Activated naive CD8-positive, alpha-beta T cell treated with anti-CD3 and anti-CD28 coated beads for 36 hours (primary cell): ENCODE measurements around the gene PIRT. TPM values are rescaled to one million over a fixed set of nuclear protein-coding genes. Genes with fewer than 3 reads are reported as not detected.

ENCODE experiments used
- DNase-seq: peaks from one replicate; pipeline ENCODE4 v3.0.0; 2021
- H3K27ac Mint-ChIP-seq: one replicate; pipeline ENCODE4 v1.8.0; 2022; ENCODE audit warnings: mild to moderate bottlenecking, moderate library complexity, mixed read lengths
- H3K27me3 Mint-ChIP-seq: one replicate; pipeline ENCODE4 v1.8.0; 2022; ENCODE audit warnings: mild to moderate bottlenecking, mixed read lengths
- H3K36me3 Mint-ChIP-seq: one replicate; pipeline ENCODE4 v1.8.0; 2021; ENCODE audit warnings: mild to moderate bottlenecking, mixed read lengths
- H3K4me1 Mint-ChIP-seq: one replicate; pipeline ENCODE4 v1.8.0; 2021; ENCODE audit warnings: mixed read lengths
- H3K4me3 Mint-ChIP-seq: one replicate; pipeline ENCODE4 v1.8.0; 2022; ENCODE audit warnings: mild to moderate bottlenecking, moderate library complexity, mixed read lengths
- H3K9me3 Mint-ChIP-seq: one replicate; pipeline ENCODE4 v1.8.0; 2022; ENCODE audit warnings: mixed read lengths
- total RNA-seq, 2 experiments: library from RNA; stranded (reverse); gene quantifications; one replicate each; pipeline ENCODE4 v1.2.3, GENCODE V29; 2021

Gene PIRT
- total RNA-seq, 2 experiments from 2014 or later = not detected

DNA sequence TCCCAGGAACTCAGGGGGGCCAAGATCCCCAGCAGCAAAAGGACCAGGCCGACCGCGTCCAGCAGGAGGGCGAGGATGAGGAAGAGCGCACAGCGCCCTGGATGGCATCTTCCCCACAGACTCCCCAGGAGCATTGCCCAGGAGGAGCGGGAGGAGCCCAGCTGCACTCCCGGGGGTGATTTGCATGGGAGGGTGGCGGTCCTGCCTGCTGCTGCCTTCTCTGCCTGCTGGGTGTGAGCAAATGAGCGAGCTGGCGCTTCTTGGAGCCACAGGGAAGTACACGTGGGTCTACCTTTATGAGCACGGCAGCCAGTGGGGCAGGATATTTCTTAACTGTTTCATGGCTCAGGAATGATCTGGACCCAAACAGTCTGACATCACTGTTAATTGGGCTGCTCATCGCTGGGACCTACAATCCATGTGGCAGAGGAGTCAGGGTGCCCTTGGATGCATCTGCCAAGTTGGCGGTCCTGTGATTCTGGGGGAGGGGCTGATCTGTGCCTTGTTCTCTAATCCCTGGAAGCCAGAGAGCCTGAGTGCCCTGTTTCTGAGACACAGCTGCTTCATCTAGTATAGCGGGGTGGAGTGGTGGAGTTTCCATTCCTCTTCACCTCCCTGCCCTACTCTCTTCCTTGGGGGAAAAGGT lies 33.9 kb downstream of the PIRT start, which contains the start of gene TMEM238L:
Gene TMEM238L, minus strand, starts transcription at position 270 of the 646 bp plus-strand sequence. Its CDS starts 136 bp downstream, at position 134.
- Mint-ChIP-seq H3K27me3 (no peaks in the 10 kb centered on the region), H3K4me3 (no peak within 1 kb of the TSS), H3K36me3 (no peaks in the 10 kb centered on the region), H3K9me3 (no peaks in the 10 kb centered on the region), H3K4me1 (no peaks in the 10 kb centered on the region), H3K27ac (no peak within 1 kb of the TSS)
- DNase-seq = no peak

DNA sequence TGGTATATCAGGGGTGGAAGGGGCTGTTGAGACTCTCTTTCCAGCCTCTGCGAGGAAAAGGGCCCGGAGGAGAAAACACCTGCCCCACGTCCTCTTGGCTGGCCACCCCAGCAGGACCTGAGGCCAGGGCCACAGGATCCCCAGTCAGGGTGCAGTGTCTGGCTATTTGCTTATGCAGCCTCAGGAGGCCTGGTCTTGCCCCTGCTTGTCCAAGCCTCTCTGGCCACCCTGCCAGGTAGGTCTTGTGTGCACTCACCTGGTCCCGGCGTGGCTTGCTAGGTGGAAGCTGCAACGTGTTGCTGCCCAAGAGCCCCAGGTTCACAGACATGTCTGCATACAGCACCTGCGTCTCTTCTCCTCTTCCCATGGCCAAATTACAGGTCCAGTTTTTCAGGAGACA lies 34.5 kb downstream of the PIRT start:
- Mint-ChIP-seq H3K9me3 (no peaks in the 10 kb centered on the region), H3K27me3 (no peaks in the 10 kb centered on the region), H3K4me1 (no peaks in the 10 kb centered on the region), H3K36me3 (no peaks in the 10 kb centered on the region), H3K27ac (no peak overlapping the region), H3K4me3 (no peak overlapping the region)
- DNase-seq = no peak

DNA sequence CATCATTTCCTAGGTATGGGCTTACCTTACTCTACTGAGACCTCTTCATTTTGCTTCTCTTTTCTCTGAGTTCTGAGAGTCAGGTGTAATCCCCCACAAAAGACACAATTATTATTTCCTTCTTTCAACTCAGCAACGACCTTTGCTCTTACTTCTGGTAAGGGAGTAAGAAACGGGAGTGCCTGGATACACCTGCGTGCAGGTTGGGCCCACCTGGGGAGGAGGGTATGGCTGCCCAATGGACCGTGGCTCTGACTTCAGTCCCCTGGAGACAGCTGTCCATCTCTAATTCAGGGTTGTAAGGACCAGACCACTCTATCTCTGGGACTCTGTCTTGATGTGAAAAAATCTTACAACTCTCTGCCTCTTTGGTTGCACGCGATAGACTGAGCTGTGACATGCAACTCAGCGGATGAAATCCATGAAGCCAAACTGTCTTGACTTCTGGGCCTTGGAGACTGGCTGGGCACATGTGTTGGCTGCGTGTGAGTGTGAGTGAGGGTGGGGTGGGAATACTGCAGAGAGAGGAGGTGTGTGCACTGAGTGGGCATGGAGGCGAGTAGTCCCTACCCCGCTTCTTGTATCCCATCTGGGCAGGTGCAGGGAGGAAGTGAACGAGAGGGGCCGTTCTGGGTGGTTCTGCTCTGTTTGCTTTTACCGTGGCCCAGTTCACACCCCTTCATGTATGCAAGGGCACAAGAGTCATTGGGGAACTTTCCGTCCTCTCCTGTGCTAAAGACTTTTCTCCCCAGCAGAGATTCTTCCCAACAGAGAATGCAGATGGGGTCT lies 35.2 kb downstream of the PIRT start:
- Mint-ChIP-seq H3K36me3 (no peaks in the 10 kb centered on the region), H3K27me3 (no peaks in the 10 kb centered on the region), H3K9me3 (no peaks in the 10 kb centered on the region), H3K27ac (no peak overlapping the region), H3K4me1 (no peaks in the 10 kb centered on the region), H3K4me3 (no peak overlapping the region)
- DNase-seq = no peak

DNA sequence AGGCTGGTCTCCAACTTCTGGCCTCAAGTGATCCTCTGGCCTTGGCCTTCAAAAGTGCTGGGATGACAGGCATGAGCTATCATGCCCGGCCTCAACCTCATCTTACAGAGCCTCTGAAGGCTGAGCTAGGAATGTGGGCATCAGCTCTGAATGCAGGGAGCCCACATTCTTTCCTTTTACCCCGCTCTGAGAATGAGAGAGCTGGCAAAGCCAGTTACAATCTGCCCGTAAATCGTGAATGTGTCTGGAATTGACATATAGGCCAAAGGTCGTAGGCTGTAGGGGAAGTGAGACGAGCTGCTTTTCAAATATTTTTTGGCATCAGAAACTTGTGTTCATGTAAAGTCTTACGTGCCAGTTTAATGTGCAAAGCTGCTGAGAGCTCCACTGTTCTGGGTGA lies 38.5 kb downstream of the PIRT start:
- Mint-ChIP-seq H3K36me3 (no peaks in the 10 kb centered on the region), H3K9me3 (no peaks in the 10 kb centered on the region), H3K27me3 (no peaks in the 10 kb centered on the region), H3K4me3 (no peak overlapping the region), H3K4me1 (no peaks in the 10 kb centered on the region), H3K27ac (no peak overlapping the region)
- no peak for DNase-seq

DNA sequence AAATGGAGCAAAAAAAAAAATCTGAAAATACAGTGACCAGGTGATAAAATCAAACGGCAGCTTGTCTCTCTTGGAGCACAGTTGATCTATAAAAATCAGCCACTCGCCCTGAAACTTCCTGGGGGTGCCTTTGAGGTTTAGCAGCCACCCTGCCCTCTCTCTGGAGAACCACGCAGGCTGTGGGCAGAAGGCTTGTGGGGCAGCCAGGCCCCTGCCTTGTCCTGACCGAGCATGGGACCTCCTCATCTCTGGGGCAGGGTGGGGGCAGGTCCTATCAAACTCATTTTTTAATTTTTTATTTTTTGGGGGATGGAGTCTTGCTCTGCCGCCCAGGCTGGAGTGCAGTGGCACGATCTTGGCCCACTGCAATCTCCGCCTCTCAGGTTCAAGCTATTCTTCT lies 39.0 kb downstream of the PIRT start:
- Mint-ChIP-seq H3K9me3 (no peaks in the 10 kb centered on the region), H3K36me3 (no peaks in the 10 kb centered on the region), H3K4me1 (no peaks in the 10 kb centered on the region), H3K27me3 (no peaks in the 10 kb centered on the region), H3K27ac (no peak overlapping the region), H3K4me3 (no peak overlapping the region)
- DNase-seq = no peak

DNA sequence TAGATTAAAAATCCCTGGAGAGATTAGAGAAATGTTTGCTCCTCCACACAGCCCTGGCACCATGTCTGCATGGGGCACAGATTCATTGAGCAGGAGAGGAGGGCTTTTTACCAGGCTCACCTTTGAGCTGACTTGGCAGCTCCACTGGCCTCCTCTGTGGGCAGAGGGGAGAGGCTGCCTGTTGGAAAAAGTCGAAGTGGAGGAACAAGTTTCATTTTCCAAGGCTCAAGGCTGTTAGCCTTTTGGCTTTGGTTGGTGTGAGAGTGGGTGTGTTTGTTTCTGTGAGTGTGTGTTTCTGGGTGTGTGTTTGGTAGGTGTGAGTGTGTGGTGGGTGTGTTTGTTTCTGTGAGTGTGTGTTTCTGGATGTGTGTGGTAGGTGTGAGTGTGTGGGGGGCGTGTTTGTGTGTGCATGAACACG lies 39.5 kb downstream of the PIRT start:
- Mint-ChIP-seq H3K4me1 (peaks cover 4% of the 10 kb centered on the region), H3K9me3 (no peaks in the 10 kb centered on the region), H3K27me3 (no peaks in the 10 kb centered on the region), H3K27ac (no peak overlapping the region), H3K4me3 (no peak overlapping the region), H3K36me3 (no peaks in the 10 kb centered on the region)
- no peak for DNase-seq

DNA sequence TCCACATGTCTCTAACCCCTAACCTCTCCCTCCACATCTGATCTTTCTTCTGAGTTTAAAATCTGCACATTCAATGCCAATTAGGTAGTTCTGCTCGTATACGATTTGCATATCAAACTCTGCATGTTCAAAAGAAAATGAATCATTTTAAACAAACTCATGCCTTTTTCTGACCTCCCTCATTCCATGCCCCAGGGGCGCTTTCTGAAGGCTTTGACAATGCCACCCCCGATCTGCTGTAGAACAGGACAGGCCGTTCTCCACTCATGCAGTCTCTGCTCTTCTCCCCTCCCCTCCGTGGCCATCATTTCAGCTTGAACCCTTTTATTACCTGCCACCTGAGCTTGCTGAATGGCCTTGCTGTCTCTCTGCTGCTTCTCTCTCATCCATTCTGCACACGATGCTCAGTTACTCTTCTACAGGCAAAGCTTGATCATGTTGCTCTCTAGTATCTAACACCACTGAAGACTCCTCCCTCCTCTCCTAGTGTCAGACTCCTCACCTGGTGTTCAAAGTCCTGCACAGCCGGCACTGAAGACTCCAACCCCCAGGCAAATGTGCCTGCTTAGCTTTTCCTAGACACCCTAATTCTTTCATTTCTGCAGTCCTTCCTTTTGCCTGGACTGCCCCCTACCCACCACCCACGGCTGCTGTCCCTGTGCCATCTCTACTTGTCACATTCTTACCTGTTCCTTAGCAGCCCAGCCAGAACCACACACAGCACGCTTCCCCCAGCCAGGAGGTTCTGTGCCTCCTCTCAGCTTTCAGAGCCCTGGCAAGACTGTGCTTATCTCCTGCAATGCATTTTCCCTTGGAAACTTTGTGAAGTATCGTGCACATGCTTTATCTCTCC lies 40.2 kb downstream of the PIRT start:
- Mint-ChIP-seq H3K27ac (no peak overlapping the region), H3K27me3 (no peaks in the 10 kb centered on the region), H3K4me3 (no peak overlapping the region), H3K9me3 (no peaks in the 10 kb centered on the region), H3K36me3 (no peaks in the 10 kb centered on the region), H3K4me1 (peaks cover 5% of the 10 kb centered on the region)
- DNase-seq = no peak

DNA sequence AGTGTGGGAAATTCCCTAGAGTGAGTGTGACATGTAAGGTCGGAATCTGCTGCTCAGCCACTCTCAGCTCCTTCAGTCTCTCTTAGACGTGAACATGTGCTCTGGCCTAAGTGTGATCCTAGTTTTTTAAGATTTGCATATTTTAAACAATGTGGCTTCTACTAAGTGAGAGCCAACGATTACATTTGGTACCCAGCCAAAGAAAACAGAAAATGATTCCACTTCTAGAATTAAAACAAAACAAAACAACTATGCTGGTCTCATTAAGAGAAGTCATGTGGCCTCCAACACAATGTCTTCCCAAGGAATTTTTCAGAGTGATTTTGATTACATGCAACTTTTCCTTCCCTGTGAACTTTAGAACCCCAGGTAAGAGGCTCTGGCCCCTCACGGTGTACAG lies 44.1 kb downstream of the PIRT start:
- Mint-ChIP-seq H3K27me3 (no peaks in the 10 kb centered on the region), H3K4me1 (peaks cover 5% of the 10 kb centered on the region), H3K9me3 (no peaks in the 10 kb centered on the region), H3K36me3 (no peaks in the 10 kb centered on the region), H3K4me3 (no peak overlapping the region), H3K27ac (no peak overlapping the region)
- no peak for DNase-seq

DNA sequence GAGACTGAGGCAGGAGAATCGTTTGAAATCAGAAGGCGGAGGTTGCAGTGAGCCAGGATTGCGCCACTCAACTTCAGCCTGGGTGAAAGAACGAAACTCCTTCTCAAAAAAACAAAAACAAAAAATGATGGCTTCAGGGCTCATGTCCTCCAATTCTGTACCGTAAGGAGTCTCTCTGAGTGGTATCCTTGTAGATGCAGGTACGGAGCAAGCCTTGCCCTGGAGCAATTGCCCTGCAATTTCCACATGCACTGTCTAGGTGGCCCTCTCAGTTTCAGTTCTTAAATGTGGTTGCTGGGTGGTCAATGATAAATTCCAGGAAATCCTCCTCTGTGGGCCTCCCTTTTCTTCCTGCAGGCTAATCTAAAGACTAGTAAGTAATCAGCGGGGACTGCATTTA lies 44.6 kb downstream of the PIRT start:
- H3K27me3 Mint-ChIP-seq = no peaks in the 10 kb centered on the region
- H3K27ac Mint-ChIP-seq = no peak overlapping the region
- no peak for DNase-seq
- H3K9me3 Mint-ChIP-seq = no peaks in the 10 kb centered on the region
- peaks cover 5% of the 10 kb centered on the region for H3K4me1 Mint-ChIP-seq
- no peak overlapping the region for H3K4me3 Mint-ChIP-seq
- no peaks in the 10 kb centered on the region for H3K36me3 Mint-ChIP-seq

DNA sequence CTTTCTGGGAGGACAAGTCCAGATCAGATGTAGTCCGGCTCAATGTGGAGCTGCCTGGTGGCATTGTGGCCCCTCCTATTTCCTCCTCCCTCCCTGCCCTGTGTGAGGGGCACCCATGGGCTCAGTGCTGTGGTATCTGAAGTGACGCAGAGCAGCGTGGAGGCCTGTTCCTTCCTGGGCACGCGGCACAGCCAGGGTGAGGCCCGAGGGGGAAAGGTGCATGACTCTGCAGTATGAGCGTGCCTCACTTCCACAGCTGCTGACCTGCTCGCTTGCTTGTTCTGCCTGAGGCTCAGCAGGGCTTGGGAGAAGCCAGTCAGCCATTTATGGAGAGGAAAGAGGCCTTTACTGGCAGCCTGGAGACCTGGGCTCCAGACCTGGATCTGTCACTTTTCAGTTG lies 45.7 kb downstream of the PIRT start:
- Mint-ChIP-seq H3K36me3 (no peaks in the 10 kb centered on the region), H3K4me3 (no peak overlapping the region), H3K27ac (no peak overlapping the region), H3K9me3 (no peaks in the 10 kb centered on the region), H3K27me3 (no peaks in the 10 kb centered on the region), H3K4me1 (peaks cover 5% of the 10 kb centered on the region)
- DNase-seq = no peak

DNA sequence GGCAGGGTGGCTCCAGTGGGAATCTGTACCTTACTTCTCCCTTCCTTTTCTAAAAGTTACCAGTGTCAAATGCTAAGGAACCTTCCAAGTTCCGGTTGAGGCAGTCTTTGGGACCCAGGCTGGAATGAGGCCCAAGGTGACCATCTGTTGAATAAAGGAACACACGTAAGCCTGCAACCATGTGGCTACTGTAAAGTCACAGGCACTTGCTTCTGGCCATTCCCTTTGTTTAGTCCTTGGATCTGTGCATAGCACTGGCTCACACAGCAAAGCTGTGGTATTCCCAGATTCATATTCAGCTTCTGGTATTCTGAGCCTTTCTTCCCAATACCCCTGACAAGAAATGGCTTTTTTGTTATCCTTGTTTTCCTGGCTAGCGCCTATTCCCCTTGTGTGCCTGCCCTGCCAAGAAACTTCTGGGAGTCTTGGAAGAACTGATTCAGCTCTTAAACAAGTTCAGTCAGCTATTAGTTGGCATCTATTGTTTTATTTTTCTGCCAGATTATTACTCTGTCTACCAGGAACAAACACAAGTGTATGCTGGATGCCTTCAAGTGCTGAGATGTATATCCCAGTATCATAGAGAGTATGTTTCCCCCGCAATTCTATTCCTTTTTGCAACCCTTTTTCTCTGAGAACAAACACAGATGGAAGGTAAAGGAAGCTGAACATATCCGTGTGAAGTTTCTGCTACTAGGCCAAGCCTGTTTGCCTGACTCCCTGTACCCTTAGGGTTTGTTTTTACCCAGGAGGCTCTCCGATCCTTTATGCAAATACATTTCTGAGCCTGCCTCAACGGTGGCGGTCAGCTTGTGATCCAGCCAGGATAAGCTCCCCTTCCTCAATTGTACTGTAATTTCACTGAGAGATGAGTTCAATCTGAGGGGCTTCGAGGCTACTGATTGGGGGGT lies 47.1 kb downstream of the PIRT start:
- H3K27me3 Mint-ChIP-seq = no peaks in the 10 kb centered on the region
- H3K9me3 Mint-ChIP-seq = no peaks in the 10 kb centered on the region
- H3K27ac Mint-ChIP-seq = no peak overlapping the region
- no peaks in the 10 kb centered on the region for H3K36me3 Mint-ChIP-seq
- no peak for DNase-seq
- no peak overlapping the region for H3K4me3 Mint-ChIP-seq
- peaks cover 5% of the 10 kb centered on the region for H3K4me1 Mint-ChIP-seq

DNA sequence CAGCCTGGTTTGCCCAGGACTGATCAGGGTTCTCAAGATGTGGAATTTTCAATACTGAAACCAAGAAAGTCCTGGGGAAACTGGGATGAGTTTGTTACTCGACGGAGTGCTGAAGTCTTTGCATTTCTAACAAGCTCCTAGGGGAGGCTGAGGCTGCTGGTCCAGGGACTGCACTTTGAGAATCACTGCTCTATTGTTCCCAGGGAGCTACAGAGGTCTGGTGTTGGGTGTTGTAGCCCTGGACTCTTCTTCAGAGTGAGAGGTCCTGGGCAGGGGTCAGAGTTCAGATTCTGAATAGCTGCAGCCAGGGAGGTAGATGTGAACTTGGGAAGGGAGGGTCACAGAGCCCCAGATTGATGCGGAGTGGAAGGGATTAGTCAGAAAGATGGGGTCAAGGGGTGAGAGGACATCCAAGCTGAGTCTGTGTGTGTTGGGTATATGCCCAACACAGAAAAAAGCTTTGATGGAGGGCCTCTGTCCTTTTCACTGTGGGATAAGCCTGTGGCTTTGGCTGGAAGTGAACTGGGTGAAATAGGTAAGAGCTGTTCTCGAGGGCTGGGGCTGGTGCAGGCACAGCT lies 48.1 kb downstream of the PIRT start:
- Mint-ChIP-seq H3K27ac (no peak overlapping the region), H3K4me1 (peaks cover 5% of the 10 kb centered on the region), H3K36me3 (no peaks in the 10 kb centered on the region), H3K9me3 (no peaks in the 10 kb centered on the region), H3K4me3 (no peak overlapping the region), H3K27me3 (no peaks in the 10 kb centered on the region)
- no peak for DNase-seq

DNA sequence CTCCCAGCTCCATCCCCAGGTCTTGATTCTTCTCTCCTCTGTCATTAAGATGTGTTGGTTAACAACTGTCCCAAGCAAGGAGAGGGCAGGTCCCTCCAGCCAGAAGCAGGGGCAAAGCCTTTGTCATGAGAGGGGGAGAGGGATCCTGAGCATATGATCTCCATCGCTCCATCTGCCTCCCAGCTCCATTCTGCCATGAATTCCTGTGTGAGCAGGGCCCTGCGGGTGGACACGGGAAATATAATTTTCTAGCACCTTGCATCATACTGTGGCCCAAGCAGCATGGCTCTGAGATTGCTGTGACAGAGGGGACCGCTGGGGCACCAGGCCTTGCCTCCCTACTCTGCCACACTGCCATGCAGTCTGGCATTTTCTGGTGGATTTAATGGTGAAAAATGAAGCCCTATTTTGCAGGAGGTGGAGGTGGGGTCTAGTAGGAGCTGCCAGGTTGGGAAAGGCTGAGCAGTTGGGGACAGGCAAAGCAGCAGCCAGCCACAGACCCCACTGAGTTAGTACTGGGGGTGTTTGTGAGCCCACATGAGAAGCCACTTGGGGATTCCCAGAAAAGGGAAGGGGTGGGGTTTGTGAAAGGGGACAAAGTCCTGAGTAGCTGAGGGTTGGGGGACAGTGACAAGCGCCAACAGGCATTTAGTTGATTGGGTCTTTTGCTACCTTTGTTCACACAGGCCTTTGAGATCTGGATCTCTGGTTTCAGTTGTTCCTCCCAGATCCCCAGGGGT lies 50.4 kb downstream of the PIRT start:
- Mint-ChIP-seq H3K27me3 (no peaks in the 10 kb centered on the region), H3K9me3 (peaks cover 4% of the 10 kb centered on the region), H3K27ac (no peak overlapping the region), H3K36me3 (peaks cover 2% of the 10 kb centered on the region), H3K4me1 (no peaks in the 10 kb centered on the region), H3K4me3 (no peak overlapping the region)
- no peak for DNase-seq

DNA sequence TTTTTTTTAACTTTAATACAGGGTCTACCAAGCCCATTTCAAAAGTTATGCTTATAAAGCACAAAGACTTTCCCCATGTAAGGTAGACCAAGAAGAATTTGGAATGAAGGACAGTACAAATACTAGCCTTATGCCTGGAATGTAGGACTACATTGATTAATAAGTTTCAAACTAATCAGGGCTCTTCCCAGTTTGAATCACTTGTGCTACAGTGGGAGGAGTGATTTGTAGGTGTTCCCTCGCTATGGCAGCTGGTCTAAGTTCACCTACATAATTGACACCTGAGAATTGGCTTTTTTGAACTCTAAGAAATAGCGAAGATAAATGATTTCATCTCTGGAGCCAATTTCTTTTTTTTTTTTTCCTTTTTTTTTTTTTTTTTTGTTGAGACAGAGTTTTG lies 52.6 kb downstream of the PIRT start:
- H3K27me3 Mint-ChIP-seq = no peaks in the 10 kb centered on the region
- peaks cover 4% of the 10 kb centered on the region for H3K9me3 Mint-ChIP-seq
- peaks cover 2% of the 10 kb centered on the region for H3K36me3 Mint-ChIP-seq
- DNase-seq = no peak
- no peak overlapping the region for H3K4me3 Mint-ChIP-seq
- H3K4me1 Mint-ChIP-seq = no peaks in the 10 kb centered on the region
- no peak overlapping the region for H3K27ac Mint-ChIP-seq
